K562 (cell line): ENCODE results near the gene NELFA. TPM values are rescaled to one million over a fixed set of nuclear protein-coding genes. Genes with fewer than 3 reads are reported as not detected.

Source experiments
- ATF4 ChIP-seq: fragments of 450-650 bp; formaldehyde crosslinking; IDR thresholded peaks from 2 replicates; pipeline ENCODE4 v1.4.0; 2022; ENCODE audit warnings: mild to moderate bottlenecking, moderate library complexity
- CBX2 ChIP-seq: fragments of 200-600 bp; sonication (generic); IDR thresholded peaks from one replicate; pipeline ENCODE4 v1.6.1; 2012; ENCODE audit warnings: mild to moderate bottlenecking, low read length, inconsistent platforms; ENCODE audit not compliant: insufficient read depth, poor library complexity, severe bottlenecking
- CCNT2 ChIP-seq: IDR thresholded peaks from 2 replicates; pipeline ENCODE4 v1.6.1; 2011; ENCODE audit warnings: borderline replicate concordance, low read depth, mild to moderate bottlenecking, moderate library complexity, mixed read lengths, low read length; ENCODE audit not compliant: insufficient read length; ENCODE audit errors: extremely low read depth
- POLR2AphosphoS5 ChIP-seq: IDR thresholded peaks from 2 replicates; pipeline ENCODE4 v1.6.1; 2011; ENCODE audit warnings: mild to moderate bottlenecking, low read depth, low read length, moderate library complexity; ENCODE audit not compliant: control insufficient read depth, insufficient read depth
- PRDM10 ChIP-seq: fragments of 450-650 bp; IDR thresholded peaks from 2 replicates; pipeline ENCODE4 v1.6.1; 2018; ENCODE audit not compliant: partially characterized antibody
- RBFOX2 ChIP-seq: fragments of 200-400 bp; formaldehyde crosslinking; IDR thresholded peaks from 2 replicates; pipeline ENCODE4 v1.6.1; 2017; ENCODE audit warnings: low read depth, mild to moderate bottlenecking, low read length, moderate library complexity
- RFX1 ChIP-seq: fragments of 450-650 bp; IDR thresholded peaks from 2 replicates; pipeline ENCODE4 v1.6.1; 2016; ENCODE audit warnings: mild to moderate bottlenecking, moderate library complexity
- SIRT6 ChIP-seq: IDR thresholded peaks from one replicate; pipeline ENCODE4 v1.6.1; 2012; ENCODE audit warnings: low read depth, mild to moderate bottlenecking, control low read depth, inconsistent platforms, low read length, moderate library complexity
- TEAD1 ChIP-seq, 2 experiments: fragments of 450-650 bp in 1 of 2; sonication (generic) in 1 of 2; formaldehyde crosslinking; IDR thresholded peaks; 2 replicates each; pipeline versions ENCODE4 v1.4.0 to v1.8.0; 2020 to 2022; ENCODE audit warnings: mild to moderate bottlenecking in 2 of 2, missing genetic modification reagents in 1 of 2
- THRA ChIP-seq: fragments of 450-650 bp; IDR thresholded peaks from 2 replicates; pipeline ENCODE4 v1.6.1; 2017; ENCODE audit warnings: mild to moderate bottlenecking, moderate library complexity
- VEZF1 ChIP-seq: fragments of 200-800 bp; sonication (Bioruptor generic); IDR thresholded peaks from 2 replicates; pipeline ENCODE4 v1.6.1; 2017; ENCODE audit warnings: missing genetic modification characterization, missing compliant biosample characterization
- XRCC5 ChIP-seq: fragments of 200-400 bp; formaldehyde crosslinking; IDR thresholded peaks from 2 replicates; pipeline ENCODE4 v1.6.1; 2017; ENCODE audit warnings: low read depth, mild to moderate bottlenecking, low read length
- ZNF134 ChIP-seq: fragments of 250-450 bp; sonication (Bioruptor Pico); conservative IDR thresholded peaks from 2 replicates; pipeline ENCODE4 v1.4.0; 2020
- polyA plus RNA-seq, 8 experiments: library from polyadenylated mRNA; depleted of rRNA in 4 of 8; stranded (reverse) in 5 of 8; unstranded in 3 of 8; fragments of >200 nt; fragmentation: Nextera tagmentation in 2 of 8; fragmentation: Illumina TruSeq in 1 of 8; extraction: Ambion mirVana in 2 of 8; extraction: Trizol in 1 of 8; gene quantifications; 2 replicates each; pipeline versions ENCODE4 v1.2.1 to v1.2.3, GENCODE V29; 2011 to 2014; ENCODE audit warnings: inconsistent platforms in 1 of 8, missing spikeins in 1 of 8
- total RNA-seq, 7 experiments: library from RNA; depleted of rRNA in 6 of 7; stranded (reverse); fragments of >200 nt in 6 of 7; fragmentation: Illumina TruSeq in 2 of 7; extraction: Trizol in 2 of 7; gene quantifications; 2 replicates each; pipeline versions ENCODE4 v1.2.1 to v1.2.3, GENCODE V29; 2011 to 2021; ENCODE audit warnings: low replicate concordance in 1 of 7
- TF ChIP-seq, protein P1 (sequence below): sonication (generic); formaldehyde crosslinking; IDR thresholded peaks from 2 replicates; pipeline ENCODE4 v1.8.1; 2023; ENCODE audit warnings: mild to moderate bottlenecking, missing genetic modification reagents, moderate library complexity
- TF ChIP-seq, protein P2 (sequence below): fragments of 450-650 bp; IDR thresholded peaks from 2 replicates; pipeline ENCODE4 v1.6.1; 2014; ENCODE audit warnings: low read depth, mild to moderate bottlenecking, moderate library complexity, borderline replicate concordance

NELFA gene
- total and polyA plus RNA-seq, 9 of the 15 experiments (the other 6 are each of a cell fraction or from before 2014, with no cell fraction given) = 0.76 to 59.6 (median 14.8) TPM

GRCh38 chr4:2008921-2009650 is at the start of gene NELFA (continued):
- TF ChIP-seq, protein P1, sequence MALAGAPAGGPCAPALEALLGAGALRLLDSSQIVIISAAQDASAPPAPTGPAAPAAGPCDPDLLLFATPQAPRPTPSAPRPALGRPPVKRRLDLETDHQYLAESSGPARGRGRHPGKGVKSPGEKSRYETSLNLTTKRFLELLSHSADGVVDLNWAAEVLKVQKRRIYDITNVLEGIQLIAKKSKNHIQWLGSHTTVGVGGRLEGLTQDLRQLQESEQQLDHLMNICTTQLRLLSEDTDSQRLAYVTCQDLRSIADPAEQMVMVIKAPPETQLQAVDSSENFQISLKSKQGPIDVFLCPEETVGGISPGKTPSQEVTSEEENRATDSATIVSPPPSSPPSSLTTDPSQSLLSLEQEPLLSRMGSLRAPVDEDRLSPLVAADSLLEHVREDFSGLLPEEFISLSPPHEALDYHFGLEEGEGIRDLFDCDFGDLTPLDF = peak; percentile 95
- TF ChIP-seq VEZF1 (CRISPR knock-in tag) (peak; percentile 59), ZNF134 (CRISPR knock-in tag) (peak; percentile 54; the same call in 1 of the 2 replicates), POLR2AphosphoS5 (peak; percentile 60; the same call in 1 of the 2 replicates), CBX2 (no peak), RBFOX2 (peak; percentile 98), XRCC5 (peak; percentile 86), CCNT2 (peak; percentile 64), THRA (no peak), TEAD1 (CRISPR knock-in tag; IDR thresholded peaks at IDR 0.05) (peak; percentile 69 to 82; a peak in 2 of 4 replicates), RFX1 (no peak), ATF4 (peak; percentile 49; the same call in 1 of the 2 replicates), SIRT6 (no peak), PRDM10 (peak; percentile 13)
- TF ChIP-seq, protein P2, sequence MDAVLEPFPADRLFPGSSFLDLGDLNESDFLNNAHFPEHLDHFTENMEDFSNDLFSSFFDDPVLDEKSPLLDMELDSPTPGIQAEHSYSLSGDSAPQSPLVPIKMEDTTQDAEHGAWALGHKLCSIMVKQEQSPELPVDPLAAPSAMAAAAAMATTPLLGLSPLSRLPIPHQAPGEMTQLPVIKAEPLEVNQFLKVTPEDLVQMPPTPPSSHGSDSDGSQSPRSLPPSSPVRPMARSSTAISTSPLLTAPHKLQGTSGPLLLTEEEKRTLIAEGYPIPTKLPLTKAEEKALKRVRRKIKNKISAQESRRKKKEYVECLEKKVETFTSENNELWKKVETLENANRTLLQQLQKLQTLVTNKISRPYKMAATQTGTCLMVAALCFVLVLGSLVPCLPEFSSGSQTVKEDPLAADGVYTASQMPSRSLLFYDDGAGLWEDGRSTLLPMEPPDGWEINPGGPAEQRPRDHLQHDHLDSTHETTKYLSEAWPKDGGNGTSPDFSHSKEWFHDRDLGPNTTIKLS = peak; percentile 66
